Endothelial cell of umbilical vein (primary cell): ENCODE results near the gene PERM1. TPM values are rescaled to one million over a fixed set of nuclear protein-coding genes. Genes with fewer than 3 reads are reported as not detected.

Experiments
- BruUV-seq: library from RNA; stranded (reverse); fragments of 400-500 nt; replicated peaks from 2 replicates; lab custom pipeline; 2021; lab: Mats Ljungman, UMichigan
- CTCF ChIA-PET: fragments of 300-600, 350-600 bp; sonication (Branson Sonifier 250); formaldehyde crosslinking; loops from one replicate; lab custom pipeline; 2021; ENCODE audit warnings: antibody characterized with exemption, inconsistent platforms; lab: Charles Lee
- POLR2A ChIA-PET: fragments of 300-600, 350-600 bp; sonication (Branson Sonifier 250); formaldehyde crosslinking; loops from one replicate; lab custom pipeline; 2021; ENCODE audit warnings: antibody characterized with exemption, inconsistent platforms; lab: Charles Lee
- DNase-seq: peaks from one replicate; pipeline ENCODE4 v3.0.0-alpha.2; 2011; ENCODE audit warnings: low read depth, low spot score
- FAIRE-seq: peaks from 2 replicates; lab custom pipeline; 2011; peaks lifted over from hg19 to GRCh38; lab: Jason Lieb, UNC
- H2AFZ ChIP-seq: 2 replicates; pipeline ENCODE4 v1.6.0; 2012; ENCODE audit warnings: low read depth, low read length, control low read depth, inconsistent platforms
- H3K27ac ChIP-seq: 2 replicates; pipeline ENCODE4 v1.5.1; 2011; ENCODE audit warnings: low read depth, mild to moderate bottlenecking, control low read depth, low read length, moderate library complexity; ENCODE audit not compliant: insufficient read depth
- H3K27me3 ChIP-seq, 2 experiments: 2 replicates each; pipeline versions ENCODE4 v1.6.0 to v1.6.1; 2011; ENCODE audit warnings: low read length in 2 of 2, mixed read lengths in 1 of 2; ENCODE audit not compliant: control insufficient read depth in 2 of 2, insufficient read depth in 2 of 2
- H3K36me3 ChIP-seq, 2 experiments: 2 replicates in 1 of 2; 3 replicates in 1 of 2; pipeline ENCODE4 v1.5.1; 2011; ENCODE audit warnings: low read length in 2 of 2, mild to moderate bottlenecking in 1 of 2, moderate library complexity in 1 of 2; ENCODE audit not compliant: control insufficient read depth in 2 of 2, insufficient read depth in 2 of 2; ENCODE audit errors: extremely low read depth in 1 of 2
- H3K4me1 ChIP-seq: 3 replicates; pipeline ENCODE4 v1.5.1; 2011; ENCODE audit warnings: mild to moderate bottlenecking, low read length; ENCODE audit not compliant: control insufficient read depth, insufficient read depth; ENCODE audit errors: extremely low read depth
- H3K4me2 ChIP-seq: 2 replicates; pipeline ENCODE4 v1.6.1; 2011; ENCODE audit warnings: low read length, control low read depth, mixed read lengths; ENCODE audit not compliant: insufficient read depth
- H3K4me3 ChIP-seq, 3 experiments: fragments of 200-600 bp in 1 of 3; sonication (generic), shearing (Covaris generic) in 1 of 3; replicated peaks in 1 of 3; 2 replicates each; pipeline ENCODE4 v1.5.1; 2011 to 2016; ENCODE audit warnings: control low read depth in 3 of 3, low read length in 3 of 3, mild to moderate bottlenecking in 2 of 3, inconsistent platforms in 1 of 3, low read depth in 1 of 3, moderate library complexity in 1 of 3; ENCODE audit not compliant: insufficient read depth in 1 of 3
- H3K79me2 ChIP-seq: 2 replicates; pipeline ENCODE4 v1.6.0; 2012; ENCODE audit warnings: low read length, inconsistent platforms; ENCODE audit not compliant: control insufficient read depth, insufficient read depth
- H3K9ac ChIP-seq: replicated peaks from 2 replicates; pipeline ENCODE3; 2011; ENCODE audit warnings: low read length, control low read depth; ENCODE audit not compliant: insufficient read depth; ENCODE audit errors: extremely low read depth
- H3K9me1 ChIP-seq: replicated peaks from 3 replicates; pipeline ENCODE4 v1.6.0; 2011; ENCODE audit warnings: mild to moderate bottlenecking, low read length; ENCODE audit not compliant: control insufficient read depth, insufficient read depth; ENCODE audit errors: extremely low read depth
- H3K9me3 ChIP-seq: replicated peaks from 2 replicates; pipeline ENCODE4 v1.5.1; 2012; ENCODE audit warnings: low read length, inconsistent platforms; ENCODE audit not compliant: control insufficient read depth, insufficient read depth
- H4K20me1 ChIP-seq: replicated peaks from 2 replicates; pipeline ENCODE3; 2011; ENCODE audit warnings: mild to moderate bottlenecking, low read length; ENCODE audit not compliant: control insufficient read depth, insufficient read depth; ENCODE audit errors: extremely low read depth
- EZH2 ChIP-seq: IDR thresholded peaks from 2 replicates; pipeline ENCODE4 v1.6.1; 2012; ENCODE audit warnings: borderline replicate concordance, low read depth, mild to moderate bottlenecking, moderate library complexity, low read length, inconsistent platforms; ENCODE audit not compliant: severe bottlenecking
- FOS ChIP-seq: IDR thresholded peaks from 2 replicates; pipeline ENCODE4 v1.6.1; 2011; ENCODE audit warnings: mild to moderate bottlenecking, low read length, moderate library complexity, borderline replicate concordance; ENCODE audit not compliant: insufficient read depth
- GATA2 ChIP-seq: IDR thresholded peaks from 2 replicates; pipeline ENCODE4 v1.7.0; 2011; ENCODE audit warnings: low read depth, mild to moderate bottlenecking, moderate library complexity, mixed read lengths, low read length; ENCODE audit not compliant: insufficient read length, insufficient read depth
- JUN ChIP-seq: IDR thresholded peaks from 2 replicates; pipeline ENCODE4 v1.6.1; 2011; ENCODE audit warnings: borderline replicate concordance, low read depth; ENCODE audit not compliant: insufficient read length, insufficient read depth
- MAX ChIP-seq: IDR thresholded peaks from 2 replicates; pipeline ENCODE4 v1.6.1; 2011; ENCODE audit not compliant: insufficient read depth, insufficient read length
- MYC ChIP-seq: IDR thresholded peaks from one replicate; pipeline ENCODE4 v1.6.1; 2011; ENCODE audit warnings: mild to moderate bottlenecking, low read depth, low read length
- POLR2A ChIP-seq: IDR thresholded peaks from 2 replicates; pipeline ENCODE4 v1.6.1; 2012; ENCODE audit warnings: low read depth, mild to moderate bottlenecking, control low read depth, low read length
- POLR2AphosphoS5 ChIP-seq: IDR thresholded peaks from 2 replicates; pipeline ENCODE4 v1.6.1; 2012; ENCODE audit warnings: low read depth, mild to moderate bottlenecking, control low read depth, low read length, moderate library complexity; ENCODE audit not compliant: insufficient read depth
- dilution Hi-C: fragments of 300-500 bp; cut with MboI; formaldehyde crosslinking; loops from one replicate; pipeline ENCODE4 v1.15.0; 2019; ENCODE audit warnings: low sequenced_read_pairs; ENCODE audit not compliant: extremely low pct_ligation_motif_present
- intact Hi-C: fragments of 100-400 bp; cut with micrococcal nuclease; formaldehyde crosslinking; loops from one replicate; pipeline ENCODE4 v1.10.0; 2022
- polyA plus RNA-seq, 4 experiments: library from polyadenylated mRNA; depleted of rRNA in 3 of 4; stranded (reverse) in 3 of 4; unstranded in 1 of 4; fragments of >200 nt; gene quantifications; 2 replicates each; pipeline versions ENCODE4 v1.2.1 to v1.2.3, GENCODE V29; 2011 to 2012; ENCODE audit warnings: missing spikeins in 1 of 4
- total RNA-seq: library from RNA; stranded (reverse); gene quantifications from 2 replicates; pipeline ENCODE4 v1.2.3, GENCODE V29; 2021
- TF ChIP-seq, protein P1 (sequence below), 2 donors: IDR thresholded peaks; 1 replicate in 1 of 2; 2 replicates in 1 of 2; pipeline ENCODE4 v1.5.1; 2011; ENCODE audit warnings: low read length in 2 of 2, mild to moderate bottlenecking in 2 of 2, moderate library complexity in 2 of 2, control low read depth in 1 of 2, inconsistent platforms in 1 of 2, low read depth in 1 of 2; ENCODE audit not compliant: insufficient read depth in 1 of 2; ENCODE audit errors: extremely low read depth in 1 of 2

The PERM1 gene
- total and polyA plus RNA-seq, 2 donors (not counting 3 experiments of a cell fraction or from before 2014, with no cell fraction given), result not detected

DNA sequence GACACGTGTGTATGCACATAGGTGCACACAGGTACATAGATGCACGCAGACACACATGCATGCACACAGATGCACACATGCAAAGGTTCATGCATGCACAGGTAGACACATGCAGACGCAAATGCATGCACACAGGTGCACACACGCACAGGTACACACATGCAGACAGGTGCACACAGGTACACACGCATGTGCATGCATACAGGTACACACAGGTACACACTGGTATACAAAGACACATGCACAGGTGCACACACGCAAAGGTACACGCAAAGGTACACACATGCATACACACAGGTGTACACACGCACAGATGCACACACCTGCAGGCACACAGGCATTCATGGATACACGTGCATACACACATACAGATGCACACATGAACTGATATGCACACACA, 31.6 kb downstream of the PERM1 start:
- dilution Hi-C loops, result no loop called here
- TF ChIP-seq, protein P1, sequence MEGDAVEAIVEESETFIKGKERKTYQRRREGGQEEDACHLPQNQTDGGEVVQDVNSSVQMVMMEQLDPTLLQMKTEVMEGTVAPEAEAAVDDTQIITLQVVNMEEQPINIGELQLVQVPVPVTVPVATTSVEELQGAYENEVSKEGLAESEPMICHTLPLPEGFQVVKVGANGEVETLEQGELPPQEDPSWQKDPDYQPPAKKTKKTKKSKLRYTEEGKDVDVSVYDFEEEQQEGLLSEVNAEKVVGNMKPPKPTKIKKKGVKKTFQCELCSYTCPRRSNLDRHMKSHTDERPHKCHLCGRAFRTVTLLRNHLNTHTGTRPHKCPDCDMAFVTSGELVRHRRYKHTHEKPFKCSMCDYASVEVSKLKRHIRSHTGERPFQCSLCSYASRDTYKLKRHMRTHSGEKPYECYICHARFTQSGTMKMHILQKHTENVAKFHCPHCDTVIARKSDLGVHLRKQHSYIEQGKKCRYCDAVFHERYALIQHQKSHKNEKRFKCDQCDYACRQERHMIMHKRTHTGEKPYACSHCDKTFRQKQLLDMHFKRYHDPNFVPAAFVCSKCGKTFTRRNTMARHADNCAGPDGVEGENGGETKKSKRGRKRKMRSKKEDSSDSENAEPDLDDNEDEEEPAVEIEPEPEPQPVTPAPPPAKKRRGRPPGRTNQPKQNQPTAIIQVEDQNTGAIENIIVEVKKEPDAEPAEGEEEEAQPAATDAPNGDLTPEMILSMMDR (IDR thresholded peaks at IDR 0.05; ENCODE audit: extremely low read depth in 1 of 2, insufficient read depth in 1 of 2, low read depth in 1 of 2, low read length in 2 of 2), result no peak
- no peak for TF ChIP-seq POLR2A
- TF ChIP-seq POLR2AphosphoS5, result no peak
- TF ChIP-seq EZH2, result no peak
- no peak for TF ChIP-seq MYC
- TF ChIP-seq JUN, result no peak
- TF ChIP-seq GATA2, result no peak
- no peak for TF ChIP-seq FOS
- no peak for TF ChIP-seq MAX

More for the DNA sequence above, 31.6 kb downstream of the PERM1 start:
- Histone ChIP-seq H3K79me2 (no peaks in the 10 kb centered on the region), H3K9me1 (no peaks in the 10 kb centered on the region), H3K4me1 (no peaks in the 10 kb centered on the region), H3K9ac (no peak overlapping the region), H3K9me3 (no peaks in the 10 kb centered on the region), H3K36me3 (peaks cover 0 to 68% of the 10 kb centered on the region in 2 experiments), H3K4me2 (no peak overlapping the region), H3K4me3 (no peak overlapping the region), H3K27ac (no peak overlapping the region), H2AFZ (no peak overlapping the region), H4K20me1 (no peaks in the 10 kb centered on the region), H3K27me3 (no peaks in the 10 kb centered on the region)
- intact Hi-C loops, result no loop called here
- CTCF ChIA-PET, result no interaction called here
- no peak for FAIRE-seq
- no peak for DNase-seq
- BruUV-seq, result no TSS peak
- POLR2A ChIA-PET, result no interaction called here
